NB4 (cell line): ENCODE results near the gene SSBP1.
"Not testable (repeated sequence)": the region's sequence is repeated elsewhere in the genome, so short reads cannot be mapped to it uniquely, and the experiment has no call there.

Experiments
- DNase-seq: peaks from one replicate; pipeline ENCODE4 v3.0.0; 2010; ENCODE audit warnings: low read depth
- H3K4me3 ChIP-seq: one replicate; pipeline ENCODE4 v1.5.1; 2011; ENCODE audit warnings: mild to moderate bottlenecking, low read depth, low read length, moderate library complexity
- CTCF ChIP-seq: IDR thresholded peaks from one replicate; pipeline ENCODE4 v1.5.1; 2012; ENCODE audit warnings: low read depth, low read length
- MAX ChIP-seq: IDR thresholded peaks from 2 replicates; pipeline ENCODE4 v1.6.1; 2011; ENCODE audit warnings: low read depth, low read length
- MYC ChIP-seq: IDR thresholded peaks from 2 replicates; pipeline ENCODE4 v1.6.1; 2011; ENCODE audit warnings: low read depth, low read length
- POLR2A ChIP-seq: IDR thresholded peaks from 2 replicates; pipeline ENCODE4 v1.6.1; 2011; ENCODE audit warnings: mild to moderate bottlenecking; ENCODE audit not compliant: insufficient read length; ENCODE audit errors: extremely low read depth

SSBP1 gene

GRCh38 chr7:141737836-141738591 is at the start of gene SSBP1:
Gene SSBP1 (plus strand): TSS chr7:141738358. CDS start chr7:141739167, 809 bp downstream.
- peak; percentile 99 for DNase-seq
- TF ChIP-seq MYC (peak; percentile 98), POLR2A (peak; percentile 96), MAX (peak; percentile 94), CTCF (peak; percentile 98)

GRCh38 chr7:141689072-141689825 is 48.9 kb upstream of the SSBP1 start:
- not testable (repeated sequence) for DNase-seq, H3K4me3 ChIP-seq

More at GRCh38 chr7:141737836-141738591, at the start of gene SSBP1:
- H3K4me3 ChIP-seq: peak within 1 kb of the TSS; percentile 97

GRCh38 chr7:141691540-141691939 is 46.6 kb upstream of the SSBP1 start:
- TF ChIP-seq MAX (no peak), POLR2A (no peak), MYC (no peak), CTCF (no peak)
- no peak for DNase-seq
- H3K4me3 ChIP-seq: no peak overlapping the region

- TF ChIP-seq POLR2A: no peak
- no peak for TF ChIP-seq MYC
- TF ChIP-seq MAX: no peak
- no peak for TF ChIP-seq CTCF
- no peak overlapping the region for H3K4me3 ChIP-seq
- no peak for DNase-seq
Observed at GRCh38 chr7:141691961-141692360, 46.2 kb upstream of the SSBP1 start.

GRCh38 chr7:141693082-141693481 is 45.1 kb upstream of the SSBP1 start:
- no peak for TF ChIP-seq MYC
- DNase-seq: no peak

GRCh38 chr7:141695803-141696289 is 42.3 kb upstream of the SSBP1 start:
- no peak overlapping the region for H3K4me3 ChIP-seq
- DNase-seq: no peak
- no peak for TF ChIP-seq MAX
- TF ChIP-seq MYC: no peak
- TF ChIP-seq CTCF: no peak
- TF ChIP-seq POLR2A: no peak

More at GRCh38 chr7:141693082-141693481, 45.1 kb upstream of the SSBP1 start:
- H3K4me3 ChIP-seq: no peak overlapping the region
